ENCODE data around the gene TRIOBP.

DNA sequence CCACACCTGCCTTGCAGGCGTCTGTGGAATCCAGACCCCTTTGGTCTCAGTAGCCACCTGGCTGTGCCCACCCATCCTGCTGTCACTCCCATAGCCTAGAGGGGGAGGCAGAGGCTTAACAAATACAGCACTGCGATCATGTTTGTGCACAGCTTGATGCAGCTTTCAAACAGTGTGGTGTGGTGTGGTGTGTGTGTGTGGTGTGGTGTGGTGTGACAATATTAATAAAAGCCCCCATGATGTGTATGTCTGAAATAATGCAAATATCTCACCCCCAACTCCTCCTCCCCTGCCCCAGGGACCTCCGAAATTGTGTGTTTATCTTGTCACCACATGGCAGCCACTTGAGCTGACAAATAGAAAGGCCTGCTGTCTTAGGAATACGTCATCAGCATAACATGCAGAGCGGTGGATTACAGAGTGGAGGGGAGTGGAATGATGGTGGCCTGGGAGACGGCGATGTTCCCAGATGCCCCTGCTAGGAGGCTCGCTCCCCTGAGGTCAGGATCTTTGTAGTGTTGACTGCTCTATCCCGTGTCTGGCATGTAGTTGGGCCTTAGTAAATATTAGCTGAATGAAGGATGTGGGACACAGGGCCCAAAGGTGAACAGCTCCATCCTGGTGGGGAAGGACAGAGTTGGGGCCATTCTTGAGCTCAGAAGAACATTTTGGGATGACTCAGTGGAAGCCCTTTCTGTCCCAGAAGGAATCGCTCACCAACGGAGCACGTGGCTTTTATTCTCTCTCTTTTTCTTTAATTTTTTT is 35.5 kb upstream of the TRIOBP start:
- TF ChIP-seq, protein P1, sequence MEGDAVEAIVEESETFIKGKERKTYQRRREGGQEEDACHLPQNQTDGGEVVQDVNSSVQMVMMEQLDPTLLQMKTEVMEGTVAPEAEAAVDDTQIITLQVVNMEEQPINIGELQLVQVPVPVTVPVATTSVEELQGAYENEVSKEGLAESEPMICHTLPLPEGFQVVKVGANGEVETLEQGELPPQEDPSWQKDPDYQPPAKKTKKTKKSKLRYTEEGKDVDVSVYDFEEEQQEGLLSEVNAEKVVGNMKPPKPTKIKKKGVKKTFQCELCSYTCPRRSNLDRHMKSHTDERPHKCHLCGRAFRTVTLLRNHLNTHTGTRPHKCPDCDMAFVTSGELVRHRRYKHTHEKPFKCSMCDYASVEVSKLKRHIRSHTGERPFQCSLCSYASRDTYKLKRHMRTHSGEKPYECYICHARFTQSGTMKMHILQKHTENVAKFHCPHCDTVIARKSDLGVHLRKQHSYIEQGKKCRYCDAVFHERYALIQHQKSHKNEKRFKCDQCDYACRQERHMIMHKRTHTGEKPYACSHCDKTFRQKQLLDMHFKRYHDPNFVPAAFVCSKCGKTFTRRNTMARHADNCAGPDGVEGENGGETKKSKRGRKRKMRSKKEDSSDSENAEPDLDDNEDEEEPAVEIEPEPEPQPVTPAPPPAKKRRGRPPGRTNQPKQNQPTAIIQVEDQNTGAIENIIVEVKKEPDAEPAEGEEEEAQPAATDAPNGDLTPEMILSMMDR (conservative IDR thresholded peaks at IDR 0.05; ENCODE audit: low read length): peak; percentile 71
- TF ChIP-seq EZH2phosphoT487 (IDR thresholded peaks at IDR 0.05; ENCODE audit: borderline replicate concordance, low read depth, low read length): no peak
